Skeletal muscle cell (primary cell): ENCODE data around the gene TTC12.
A peak's percentile ranks its signal among the peaks of the same experiment; 100 is the strongest.

Source experiments
- DNase-seq: peaks from one replicate; pipeline ENCODE4 v3.0.0-alpha.2; 2010; ENCODE audit warnings: low read depth
- H3K4me3 ChIP-seq: 2 replicates; pipeline ENCODE4 v1.5.1; 2011; ENCODE audit warnings: low read depth, mild to moderate bottlenecking, control low read depth, low read length, moderate library complexity

TTC12 gene

DNA sequence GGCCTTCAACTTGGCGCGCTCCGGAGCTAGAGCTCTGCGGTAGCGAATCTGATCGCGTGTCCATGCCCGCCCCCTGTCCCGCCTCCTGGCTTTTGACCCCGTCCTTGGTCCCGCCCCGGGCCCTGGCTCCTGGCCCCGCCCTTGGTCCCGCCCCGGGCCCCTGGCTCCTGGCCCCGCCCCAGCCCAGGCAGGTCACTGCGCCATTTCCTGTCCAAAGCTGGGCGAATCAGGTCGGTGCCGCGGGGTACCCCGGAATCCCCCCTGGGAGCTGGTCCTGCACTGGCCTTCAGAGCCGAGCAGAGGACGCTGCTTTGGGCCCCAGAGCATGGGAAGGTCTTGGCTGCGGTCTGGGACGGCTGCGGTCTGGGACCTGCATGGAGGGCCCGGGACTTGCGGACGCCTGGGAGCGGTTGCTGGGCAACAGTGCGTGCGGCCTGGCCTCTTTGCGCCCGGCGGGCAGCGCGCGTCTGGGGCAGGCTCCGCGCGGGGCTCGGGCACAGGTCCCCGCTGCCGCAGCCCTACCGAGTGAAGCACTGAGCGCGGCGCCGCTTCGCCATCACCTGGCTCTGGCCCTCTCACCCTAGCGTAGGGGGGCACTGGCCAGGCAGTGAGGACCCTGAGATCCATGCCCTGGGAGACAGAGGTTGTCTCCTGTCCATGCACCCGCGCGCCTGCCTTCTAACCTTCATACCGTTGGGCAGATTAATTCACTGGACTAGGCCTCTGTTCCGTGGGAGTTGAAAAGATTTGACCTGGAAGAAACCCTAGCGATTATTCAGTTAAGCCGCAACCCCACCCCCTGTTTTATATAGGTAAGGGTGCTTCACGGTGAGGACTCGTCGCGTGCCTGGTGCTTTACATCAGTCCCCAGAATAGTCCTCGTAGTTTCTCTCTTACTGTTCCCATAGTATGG is at the start of gene TTC12:
Gene TTC12 (plus strand): TSS at position 195 of the 913 bp plus-strand sequence. CDS start 1,675 bp downstream, outside the sequence.
- peak; percentile 61 for DNase-seq
- H3K4me3 ChIP-seq: peak within 1 kb of the TSS; percentile 67

DNA sequence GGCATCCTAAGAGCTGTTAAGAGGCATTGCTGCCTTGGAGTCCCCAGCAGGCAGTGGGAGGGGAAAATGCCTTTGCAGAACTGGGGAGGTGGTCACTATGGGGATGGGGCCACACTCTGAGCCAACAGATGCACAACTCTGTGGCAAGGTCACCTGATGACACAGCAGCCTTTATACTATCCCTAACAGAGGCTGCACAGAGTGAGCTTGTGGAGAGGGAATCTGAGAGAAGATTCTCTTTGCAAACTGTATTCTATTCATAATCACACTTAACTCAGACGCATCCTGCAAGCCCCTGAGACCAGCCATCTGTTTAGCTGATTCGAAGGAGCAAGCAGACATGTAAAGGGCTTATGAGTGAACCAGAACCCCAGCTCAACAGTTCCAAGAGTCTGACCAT is 49.0 kb upstream of the TTC12 start:
- DNase-seq: no peak
- no peak overlapping the region for H3K4me3 ChIP-seq

- DNase-seq: no peak
- H3K4me3 ChIP-seq: no peak overlapping the region
These were observed 46.9 kb upstream of the TTC12 start for GRCh38 chr11:113267493-113267892.

DNA sequence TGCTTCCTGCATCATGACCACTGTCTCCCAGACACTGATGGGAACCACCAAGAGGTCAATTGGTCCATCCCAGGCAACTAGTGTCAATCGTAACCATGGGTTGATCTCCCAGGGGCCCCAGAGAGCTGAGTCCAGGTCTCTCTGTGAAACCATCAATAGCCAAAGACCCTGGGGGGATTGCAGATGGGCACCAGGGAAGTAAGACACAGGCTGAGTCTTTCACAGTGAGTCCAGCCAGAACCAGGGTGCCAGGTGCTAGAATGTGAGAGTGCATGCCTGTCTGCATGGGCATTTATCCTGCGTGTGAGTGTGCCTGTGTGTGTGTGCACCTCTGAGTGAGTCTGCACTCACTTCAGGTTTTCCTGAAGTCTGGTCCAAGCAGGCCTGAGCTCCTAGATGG is 45.3 kb upstream of the TTC12 start:
- no peak overlapping the region for H3K4me3 ChIP-seq
- no peak for DNase-seq

DNA sequence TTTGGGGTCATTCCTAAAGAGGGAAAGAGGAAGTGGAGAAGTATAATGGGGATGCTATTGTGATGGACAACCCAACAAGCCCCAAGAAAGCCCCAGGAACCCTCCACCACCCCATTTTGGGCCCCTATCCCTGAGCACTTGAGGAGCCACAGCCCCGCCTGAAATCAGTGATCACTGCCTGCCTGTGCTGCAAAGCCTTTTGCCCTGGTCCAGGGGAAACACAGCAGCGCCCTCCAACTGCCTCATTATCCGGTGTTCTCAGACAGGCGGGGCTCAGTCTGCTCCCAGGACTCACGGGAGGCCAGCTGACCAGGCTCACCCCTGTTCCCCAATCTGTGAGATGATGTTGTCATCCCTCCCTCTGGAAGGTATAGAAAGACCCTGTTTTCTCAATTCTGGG is 44.7 kb upstream of the TTC12 start:
- DNase-seq: no peak
- no peak overlapping the region for H3K4me3 ChIP-seq

- no peak overlapping the region for H3K4me3 ChIP-seq
- no peak for DNase-seq
These were observed 44.3 kb upstream of the TTC12 start for GRCh38 chr11:113270080-113270479.

DNA sequence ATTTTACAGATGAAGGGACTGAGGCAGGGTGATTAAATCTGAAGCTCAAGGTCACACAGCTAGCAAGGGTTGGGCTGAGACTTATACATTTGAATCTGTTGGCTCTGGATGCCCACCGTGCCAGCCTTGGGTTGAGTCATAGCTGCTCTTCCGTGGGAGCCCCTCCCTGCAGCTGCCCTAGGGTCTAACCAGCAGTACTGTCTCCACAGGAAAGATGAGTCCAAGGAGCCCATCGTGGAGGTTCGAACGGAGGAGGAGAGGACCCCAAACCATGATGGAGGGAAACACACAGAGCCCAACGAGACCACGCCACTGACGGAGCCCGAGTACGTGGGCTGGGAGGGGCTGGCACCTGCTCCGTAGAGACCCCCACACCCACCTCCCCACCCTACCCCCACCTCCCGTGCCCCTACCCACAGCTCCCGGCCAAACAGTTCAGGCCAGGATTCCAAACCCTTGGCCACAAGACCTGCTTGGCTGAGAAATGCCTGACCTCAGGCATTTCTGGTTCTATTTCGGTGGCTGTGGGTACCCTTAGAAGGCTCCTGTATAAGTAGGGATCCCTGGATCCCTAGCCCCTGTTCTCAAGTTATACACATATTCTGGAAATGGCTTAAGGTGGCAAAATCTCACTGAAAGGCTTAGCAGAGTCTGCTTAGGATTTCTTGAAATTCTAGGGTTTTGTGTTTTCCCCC is 42.7 kb upstream of the TTC12 start:
- no peak overlapping the region for H3K4me3 ChIP-seq

DNA sequence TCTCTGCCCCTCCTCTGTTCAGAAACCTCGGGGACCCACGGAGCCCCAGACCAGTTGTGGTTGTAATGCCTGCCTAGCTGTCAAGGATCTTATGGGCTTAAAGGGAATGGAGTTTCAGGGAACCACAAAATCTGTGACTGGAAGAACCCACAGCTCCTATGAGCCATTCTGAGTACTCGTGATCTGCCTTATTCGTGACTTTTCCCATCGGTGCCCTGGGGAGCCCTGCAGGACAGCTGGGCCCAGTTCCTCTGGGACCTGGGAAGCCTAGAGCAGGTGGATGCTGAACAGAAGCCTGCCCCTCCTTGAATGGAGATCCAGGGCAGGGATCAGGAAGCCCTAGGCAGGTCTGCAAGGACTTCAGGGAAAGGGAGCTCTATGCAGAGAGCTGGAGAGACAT is 42.1 kb upstream of the TTC12 start:
- no peak for DNase-seq
- H3K4me3 ChIP-seq: no peak overlapping the region

More for the DNA sequence above, 42.7 kb upstream of the TTC12 start:
- no peak for DNase-seq

DNA sequence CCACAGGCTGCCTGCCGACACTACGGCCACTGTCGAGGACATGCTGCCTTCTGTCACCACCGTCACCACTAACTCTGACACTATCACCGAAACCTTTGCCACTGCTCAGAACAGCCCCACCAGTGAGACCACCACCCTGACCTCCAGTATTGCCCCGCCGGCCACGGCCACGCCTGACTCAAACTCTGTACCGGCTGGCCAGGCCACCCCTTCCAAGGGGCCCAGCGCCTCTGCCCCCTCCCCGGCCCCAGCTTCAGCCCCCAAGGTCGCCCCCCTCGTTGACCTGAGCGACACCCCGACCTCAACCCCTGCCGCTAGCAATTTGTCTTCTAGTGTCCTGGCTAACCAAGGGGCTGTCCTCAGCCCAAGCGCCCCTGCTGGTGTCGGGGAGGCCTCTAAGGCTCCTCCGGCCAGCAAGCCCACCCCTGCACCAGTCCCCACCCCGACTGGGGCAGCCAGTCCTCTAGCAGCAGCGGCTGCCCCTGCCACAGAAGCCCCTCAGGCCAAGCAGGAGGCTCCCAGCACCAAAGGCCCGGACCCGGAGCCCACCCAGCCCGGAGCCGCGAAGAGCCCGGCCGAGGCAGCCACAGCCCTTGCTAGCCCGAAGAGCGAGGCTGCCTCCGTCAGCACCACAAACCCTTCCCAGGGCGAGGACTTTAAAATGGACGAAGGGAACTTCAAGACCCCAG is 41.3 kb upstream of the TTC12 start:
- no peak overlapping the region for H3K4me3 ChIP-seq
- DNase-seq: no peak

GRCh38 chr11:113273720-113274119 is 40.7 kb upstream of the TTC12 start:
- no peak for DNase-seq
- H3K4me3 ChIP-seq: no peak overlapping the region

GRCh38 chr11:113274713-113275582 is 39.4 kb upstream of the TTC12 start:
- no peak overlapping the region for H3K4me3 ChIP-seq

DNA sequence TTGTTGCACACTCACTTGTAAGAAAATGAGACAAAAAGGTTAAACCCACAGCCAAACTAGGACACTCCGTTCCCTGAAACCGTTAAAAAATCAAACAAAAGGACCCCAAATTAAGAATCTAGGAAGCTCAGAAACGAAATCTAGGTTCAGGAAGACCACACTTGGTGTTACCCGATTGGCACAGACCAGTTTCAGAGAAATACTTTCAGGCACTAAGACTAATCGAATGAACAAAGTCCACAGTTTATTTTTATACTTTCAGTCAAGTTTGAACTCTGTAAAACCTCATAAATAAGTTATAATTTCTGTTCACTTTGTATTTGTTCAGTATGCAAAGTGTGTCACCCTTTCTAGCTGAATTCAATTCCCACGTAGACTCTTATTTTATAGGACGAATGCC is 38.8 kb upstream of the TTC12 start:
- no peak for DNase-seq
- H3K4me3 ChIP-seq: no peak overlapping the region

More at GRCh38 chr11:113274713-113275582, 39.4 kb upstream of the TTC12 start:
- no peak for DNase-seq

DNA sequence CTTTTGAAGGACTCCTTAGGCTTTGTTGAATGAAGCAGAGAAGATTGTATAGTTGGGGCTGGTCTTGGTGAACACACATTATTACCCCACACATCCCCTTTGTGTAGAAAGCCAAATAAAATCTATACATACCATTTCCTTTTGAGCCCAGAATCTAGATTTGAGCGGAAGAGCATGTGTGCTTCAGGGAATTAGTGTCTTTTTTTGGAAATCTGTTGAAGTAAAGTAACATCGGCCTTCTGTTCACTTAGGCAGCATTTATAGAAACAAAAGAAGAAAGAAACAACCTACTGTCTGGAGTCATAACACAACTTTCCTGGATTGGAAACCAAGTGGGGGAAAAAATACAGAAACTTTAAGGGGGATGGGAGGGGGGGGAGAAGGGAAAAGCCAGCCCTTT is 37.9 kb upstream of the TTC12 start:
- no peak overlapping the region for H3K4me3 ChIP-seq
- no peak for DNase-seq

GRCh38 chr11:113277907-113278306 is 36.5 kb upstream of the TTC12 start:
- DNase-seq: no peak
- H3K4me3 ChIP-seq: no peak overlapping the region

DNA sequence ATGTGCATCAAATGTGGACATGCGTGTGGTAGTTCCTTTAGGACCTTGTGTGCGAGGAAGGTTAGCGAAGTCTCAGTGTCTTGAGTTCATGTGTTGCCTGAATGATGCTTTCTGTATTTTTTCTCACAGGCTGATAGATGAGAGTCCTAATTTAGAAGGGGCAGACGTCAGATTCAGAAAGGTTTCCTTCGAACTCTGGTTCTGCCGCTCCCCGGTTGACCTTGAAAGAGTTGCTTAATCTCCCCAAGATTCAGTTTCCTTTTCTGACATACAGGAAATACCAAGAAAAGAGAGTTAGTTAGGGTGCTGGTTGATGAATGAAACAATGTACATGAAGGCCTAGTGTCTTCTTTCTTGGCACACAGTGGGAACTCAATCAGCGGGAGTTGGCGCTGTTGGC is 35.9 kb upstream of the TTC12 start:
- DNase-seq: no peak

DNA sequence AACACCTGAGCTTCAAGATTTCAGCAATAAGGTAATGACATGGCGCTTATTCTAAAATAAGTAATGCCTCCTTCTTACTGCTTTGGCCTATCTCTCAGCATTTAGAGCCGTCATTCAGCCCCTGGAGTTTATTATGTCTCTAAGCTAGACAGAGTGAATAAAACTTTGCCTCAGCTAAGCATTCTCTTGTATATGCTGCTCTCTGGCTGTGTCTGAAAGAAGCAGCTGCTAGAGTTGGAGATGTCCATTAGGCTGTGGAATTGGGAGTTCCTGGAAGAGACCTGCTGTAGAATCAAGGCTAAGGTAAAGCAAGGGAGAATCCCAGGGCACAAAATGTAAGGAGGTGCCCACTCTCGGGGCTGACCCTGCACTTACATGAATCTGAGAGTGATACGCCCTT is 35.5 kb upstream of the TTC12 start:
- no peak overlapping the region for H3K4me3 ChIP-seq

More for the DNA sequence above, 35.9 kb upstream of the TTC12 start:
- H3K4me3 ChIP-seq: no peak overlapping the region

DNA sequence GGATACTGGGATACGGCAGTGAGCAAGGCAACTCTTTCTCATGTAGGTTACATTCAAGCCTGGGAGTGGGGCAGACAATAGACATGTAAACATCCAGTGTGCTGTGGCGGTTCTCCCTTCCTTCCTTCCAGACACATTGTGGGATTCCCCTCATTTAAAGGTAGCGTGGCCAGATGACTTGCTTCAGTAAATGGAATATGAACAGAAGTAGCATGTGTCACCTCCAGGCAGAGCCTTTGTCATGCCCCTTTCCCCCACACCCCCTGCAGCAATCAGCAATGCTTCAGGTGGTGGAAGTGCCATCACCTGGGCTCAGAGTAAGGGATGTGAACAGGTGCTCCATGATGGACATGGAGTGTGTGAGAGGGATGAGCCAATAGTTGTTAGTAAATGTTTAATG is 34.8 kb upstream of the TTC12 start:
- no peak overlapping the region for H3K4me3 ChIP-seq
- DNase-seq: no peak

More for the DNA sequence above, 35.5 kb upstream of the TTC12 start:
- DNase-seq: no peak

- no peak for DNase-seq
These were observed 33.2 kb upstream of the TTC12 start for GRCh38 chr11:113281052-113281725.

More at GRCh38 chr11:113281052-113281725, 33.2 kb upstream of the TTC12 start:
- H3K4me3 ChIP-seq: no peak overlapping the region
